Fibroblast of lung (primary cell): ENCODE results near the gene LGALS3BP.

Experiments
- EZH2 ChIP-seq: IDR thresholded peaks from 2 replicates; pipeline ENCODE4 v1.5.1; 2012; ENCODE audit warnings: low read length, control low read depth, mild to moderate bottlenecking; ENCODE audit errors: missing control alignments
- TF ChIP-seq, protein P1 (sequence below), 2 donors: IDR thresholded peaks in 1 of 2; conservative IDR thresholded peaks in 1 of 2; 1 replicate in 1 of 2; 2 replicates in 1 of 2; pipeline ENCODE4 v1.5.1; 2011 to 2012; ENCODE audit warnings: low read length in 2 of 2, control low read depth in 1 of 2, inconsistent platforms in 1 of 2, low read depth in 1 of 2, mild to moderate bottlenecking in 1 of 2

GRCh38 chr17:78925234-78925633 is 54.5 kb downstream of the LGALS3BP start, which contains the start of gene TIMP2:
- TF ChIP-seq, protein P1, sequence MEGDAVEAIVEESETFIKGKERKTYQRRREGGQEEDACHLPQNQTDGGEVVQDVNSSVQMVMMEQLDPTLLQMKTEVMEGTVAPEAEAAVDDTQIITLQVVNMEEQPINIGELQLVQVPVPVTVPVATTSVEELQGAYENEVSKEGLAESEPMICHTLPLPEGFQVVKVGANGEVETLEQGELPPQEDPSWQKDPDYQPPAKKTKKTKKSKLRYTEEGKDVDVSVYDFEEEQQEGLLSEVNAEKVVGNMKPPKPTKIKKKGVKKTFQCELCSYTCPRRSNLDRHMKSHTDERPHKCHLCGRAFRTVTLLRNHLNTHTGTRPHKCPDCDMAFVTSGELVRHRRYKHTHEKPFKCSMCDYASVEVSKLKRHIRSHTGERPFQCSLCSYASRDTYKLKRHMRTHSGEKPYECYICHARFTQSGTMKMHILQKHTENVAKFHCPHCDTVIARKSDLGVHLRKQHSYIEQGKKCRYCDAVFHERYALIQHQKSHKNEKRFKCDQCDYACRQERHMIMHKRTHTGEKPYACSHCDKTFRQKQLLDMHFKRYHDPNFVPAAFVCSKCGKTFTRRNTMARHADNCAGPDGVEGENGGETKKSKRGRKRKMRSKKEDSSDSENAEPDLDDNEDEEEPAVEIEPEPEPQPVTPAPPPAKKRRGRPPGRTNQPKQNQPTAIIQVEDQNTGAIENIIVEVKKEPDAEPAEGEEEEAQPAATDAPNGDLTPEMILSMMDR (conservative IDR thresholded peaks at IDR 0.05 in 1 of 2, IDR thresholded peaks at IDR 0.05 in 1 of 2; ENCODE audit: low read depth in 1 of 2, low read length in 2 of 2), result peak in 1 of 2 donors; percentile 11
- TF ChIP-seq EZH2, result no peak
